Measurements from ENCODE around the gene APOH.

DNA sequence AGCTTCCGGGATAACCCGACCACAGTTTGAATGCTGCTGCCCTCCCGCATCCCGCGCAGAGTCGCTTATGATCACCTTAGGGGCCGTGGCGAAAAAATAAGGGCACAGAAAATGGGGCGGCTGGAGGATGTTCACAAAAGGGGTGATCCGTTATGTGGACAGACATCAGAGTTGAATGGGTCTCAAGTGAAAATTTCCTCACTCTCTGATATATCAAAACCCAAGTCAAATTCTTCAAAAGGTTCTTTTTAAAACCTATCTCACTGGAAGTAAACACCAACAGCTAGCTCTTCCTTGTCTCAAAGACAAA, 36.9 kb downstream of the APOH start:
- TF ChIP-seq ZNF768 (CRISPR knock-in tag; IDR thresholded peaks at IDR 0.05), result no peak
- TF ChIP-seq ZNF549 (CRISPR knock-in tag; IDR thresholded peaks at IDR 0.05), result no peak
- TF ChIP-seq POLR2AphosphoS5 (IDR thresholded peaks at IDR 0.05; ENCODE audit: low read depth, low read length), result no peak
- TF ChIP-seq, protein P1, sequence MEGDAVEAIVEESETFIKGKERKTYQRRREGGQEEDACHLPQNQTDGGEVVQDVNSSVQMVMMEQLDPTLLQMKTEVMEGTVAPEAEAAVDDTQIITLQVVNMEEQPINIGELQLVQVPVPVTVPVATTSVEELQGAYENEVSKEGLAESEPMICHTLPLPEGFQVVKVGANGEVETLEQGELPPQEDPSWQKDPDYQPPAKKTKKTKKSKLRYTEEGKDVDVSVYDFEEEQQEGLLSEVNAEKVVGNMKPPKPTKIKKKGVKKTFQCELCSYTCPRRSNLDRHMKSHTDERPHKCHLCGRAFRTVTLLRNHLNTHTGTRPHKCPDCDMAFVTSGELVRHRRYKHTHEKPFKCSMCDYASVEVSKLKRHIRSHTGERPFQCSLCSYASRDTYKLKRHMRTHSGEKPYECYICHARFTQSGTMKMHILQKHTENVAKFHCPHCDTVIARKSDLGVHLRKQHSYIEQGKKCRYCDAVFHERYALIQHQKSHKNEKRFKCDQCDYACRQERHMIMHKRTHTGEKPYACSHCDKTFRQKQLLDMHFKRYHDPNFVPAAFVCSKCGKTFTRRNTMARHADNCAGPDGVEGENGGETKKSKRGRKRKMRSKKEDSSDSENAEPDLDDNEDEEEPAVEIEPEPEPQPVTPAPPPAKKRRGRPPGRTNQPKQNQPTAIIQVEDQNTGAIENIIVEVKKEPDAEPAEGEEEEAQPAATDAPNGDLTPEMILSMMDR (CRISPR knock-in tag; IDR thresholded peaks at IDR 0.05), result no peak
- TF ChIP-seq, protein P2, sequence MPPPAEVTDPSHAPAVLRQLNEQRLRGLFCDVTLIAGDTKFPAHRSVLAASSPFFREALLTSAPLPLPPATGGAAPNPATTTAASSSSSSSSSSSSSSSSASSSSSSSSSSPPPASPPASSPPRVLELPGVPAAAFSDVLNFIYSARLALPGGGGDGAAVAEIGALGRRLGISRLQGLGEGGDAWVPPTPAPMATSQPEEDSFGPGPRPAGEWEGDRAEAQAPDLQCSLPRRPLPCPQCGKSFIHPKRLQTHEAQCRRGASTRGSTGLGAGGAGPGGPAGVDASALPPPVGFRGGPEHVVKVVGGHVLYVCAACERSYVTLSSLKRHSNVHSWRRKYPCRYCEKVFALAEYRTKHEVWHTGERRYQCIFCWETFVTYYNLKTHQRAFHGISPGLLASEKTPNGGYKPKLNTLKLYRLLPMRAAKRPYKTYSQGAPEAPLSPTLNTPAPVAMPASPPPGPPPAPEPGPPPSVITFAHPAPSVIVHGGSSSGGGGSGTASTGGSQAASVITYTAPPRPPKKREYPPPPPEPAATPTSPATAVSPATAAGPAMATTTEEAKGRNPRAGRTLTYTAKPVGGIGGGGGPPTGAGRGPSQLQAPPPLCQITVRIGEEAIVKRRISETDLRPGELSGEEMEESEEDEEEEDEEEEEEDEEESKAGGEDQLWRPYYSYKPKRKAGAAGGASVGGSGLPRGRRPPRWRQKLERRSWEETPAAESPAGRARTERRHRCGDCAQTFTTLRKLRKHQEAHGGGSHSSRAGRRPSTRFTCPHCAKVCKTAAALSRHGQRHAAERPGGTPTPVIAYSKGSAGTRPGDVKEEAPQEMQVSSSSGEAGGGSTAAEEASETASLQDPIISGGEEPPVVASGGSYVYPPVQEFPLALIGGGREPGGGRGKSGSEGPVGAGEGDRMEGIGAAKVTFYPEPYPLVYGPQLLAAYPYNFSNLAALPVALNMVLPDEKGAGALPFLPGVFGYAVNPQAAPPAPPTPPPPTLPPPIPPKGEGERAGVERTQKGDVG (CRISPR knock-in tag; IDR thresholded peaks at IDR 0.05; ENCODE audit: borderline replicate concordance), result no peak
- no peak for TF ChIP-seq HDAC2 (CRISPR knock-in tag; IDR thresholded peaks at IDR 0.05)
- TF ChIP-seq, protein P3, sequence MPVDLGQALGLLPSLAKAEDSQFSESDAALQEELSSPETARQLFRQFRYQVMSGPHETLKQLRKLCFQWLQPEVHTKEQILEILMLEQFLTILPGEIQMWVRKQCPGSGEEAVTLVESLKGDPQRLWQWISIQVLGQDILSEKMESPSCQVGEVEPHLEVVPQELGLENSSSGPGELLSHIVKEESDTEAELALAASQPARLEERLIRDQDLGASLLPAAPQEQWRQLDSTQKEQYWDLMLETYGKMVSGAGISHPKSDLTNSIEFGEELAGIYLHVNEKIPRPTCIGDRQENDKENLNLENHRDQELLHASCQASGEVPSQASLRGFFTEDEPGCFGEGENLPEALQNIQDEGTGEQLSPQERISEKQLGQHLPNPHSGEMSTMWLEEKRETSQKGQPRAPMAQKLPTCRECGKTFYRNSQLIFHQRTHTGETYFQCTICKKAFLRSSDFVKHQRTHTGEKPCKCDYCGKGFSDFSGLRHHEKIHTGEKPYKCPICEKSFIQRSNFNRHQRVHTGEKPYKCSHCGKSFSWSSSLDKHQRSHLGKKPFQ (CRISPR knock-in tag; IDR thresholded peaks at IDR 0.05; ENCODE audit: insufficient replicate concordance), result no peak
- TF ChIP-seq GABPB1 (CRISPR knock-in tag; IDR thresholded peaks at IDR 0.05), result no peak
- no peak for TF ChIP-seq KAT2B (IDR thresholded peaks at IDR 0.05; ENCODE audit: borderline replicate concordance, low read depth, low read length)

Measured in HepG2 (cell line).